ENCODE results near the gene ANKH. TPM values are rescaled to one million over a fixed set of nuclear protein-coding genes. Genes with fewer than 3 reads are reported as not detected.

ANKH gene
- total and polyA plus RNA-seq, 4 donors, result 9.3 to 57.1 (median 37.4) TPM

DNA sequence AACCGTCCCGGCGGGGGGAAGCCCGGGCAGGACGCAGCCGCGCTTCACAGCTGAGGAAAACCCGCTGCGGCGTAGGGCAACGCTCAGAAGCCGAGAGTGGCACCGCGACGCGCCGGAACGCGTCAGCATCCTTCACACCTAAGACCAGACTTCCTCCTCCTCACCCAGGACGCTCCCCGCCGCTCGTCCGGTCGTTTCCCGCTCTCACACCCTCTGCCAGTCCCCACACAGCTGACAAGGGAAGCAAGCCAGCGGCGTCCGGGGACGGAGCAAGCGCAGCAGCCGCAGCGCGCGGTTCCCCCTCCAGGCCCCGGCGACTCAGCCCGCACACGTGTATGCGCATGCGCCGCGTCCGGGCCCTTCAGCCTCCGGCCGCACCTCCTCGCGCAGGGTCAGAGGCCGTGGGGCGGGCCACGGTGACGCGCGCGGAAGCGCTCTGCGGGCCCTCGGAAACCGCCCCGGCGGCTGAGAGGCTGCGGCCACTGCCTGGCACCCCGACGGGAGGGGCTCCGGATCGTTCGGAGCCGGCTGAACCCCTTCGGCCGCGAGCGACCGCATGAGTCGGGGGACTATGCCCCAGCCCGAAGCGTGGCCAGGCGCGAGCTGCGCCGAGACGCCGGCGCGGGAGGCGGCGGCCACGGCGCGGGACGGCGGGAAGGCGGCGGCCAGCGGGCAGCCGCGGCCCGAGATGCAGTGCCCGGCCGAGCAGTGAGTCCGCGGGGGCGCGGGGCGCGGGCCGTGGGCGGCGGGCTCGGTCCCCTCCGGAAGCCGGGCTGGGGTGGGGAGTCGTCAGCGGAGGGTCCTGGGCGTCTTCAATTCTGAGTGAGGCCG, 207.1 kb downstream of the ANKH start, which contains the start of gene OTULIN:
Gene OTULIN, plus strand, starts transcription at position 449 of the 831 bp plus-strand sequence. Its CDS starts 108 bp downstream, at position 557.
- peak; percentile 91 for DNase-seq (ENCODE audit: low spot score)
- peaks cover 15 to 56% (median 31%) of the 10 kb centered on the region in 4 donors for H3K4me1 ChIP-seq (ENCODE audit: control insufficient read depth in 4 of 4, insufficient read depth in 4 of 4, low read length in 3 of 4)
- no peaks in the 10 kb centered on the region for H3K9me3 ChIP-seq (ENCODE audit: control insufficient read depth in 4 of 4, low read length in 3 of 4)
- under 1% methylated on average over 115 of the region's 115 CpGs for WGBS
- TF ChIP-seq EGR1 (IDR thresholded peaks at IDR 0.05; ENCODE audit: low read depth in 2 of 2), result peak in 1 of 2 donors; percentile 34
- no peak for TF ChIP-seq FOXA1 (IDR thresholded peaks at IDR 0.05)
- TF ChIP-seq RXRA (IDR thresholded peaks at IDR 0.05), result peak in 1 of 2 donors; percentile 27
- TF ChIP-seq YY1 (IDR thresholded peaks at IDR 0.05), result peak; percentile 40
- no peak for TF ChIP-seq ZBTB33 (IDR thresholded peaks at IDR 0.05)
- peak in 1 of 2 donors; percentile 60 for TF ChIP-seq GABPA (IDR thresholded peaks at IDR 0.05 in 1 of 2, conservative IDR thresholded peaks at IDR 0.05 in 1 of 2)
- TF ChIP-seq TAF1 (conservative IDR thresholded peaks at IDR 0.05), result peak; percentile 40
- H3K27me3 ChIP-seq (ENCODE audit: control insufficient read depth in 4 of 4, insufficient read depth in 4 of 4, low read length in 3 of 4), result no peaks in the 10 kb centered on the region
- H3K36me3 ChIP-seq (ENCODE audit: control insufficient read depth in 4 of 4, insufficient read depth in 3 of 4, low read depth in 1 of 4, low read length in 3 of 4), result no peaks in the 10 kb centered on the region
- peak within 1 kb of the TSS; percentile 74 to 97 (median 89) for H3K4me3 ChIP-seq (ENCODE audit: low read depth in 1 of 3, low read length in 3 of 3)
- peak within 1 kb of the TSS; percentile 90 to 96 for H3K9ac ChIP-seq (ENCODE audit: low read depth in 1 of 2, low read length in 2 of 2)
- H3K27ac ChIP-seq (ENCODE audit: low read depth in 1 of 2, low read length in 2 of 2), result peak within 1 kb of the TSS; percentile 95 to 97

DNA sequence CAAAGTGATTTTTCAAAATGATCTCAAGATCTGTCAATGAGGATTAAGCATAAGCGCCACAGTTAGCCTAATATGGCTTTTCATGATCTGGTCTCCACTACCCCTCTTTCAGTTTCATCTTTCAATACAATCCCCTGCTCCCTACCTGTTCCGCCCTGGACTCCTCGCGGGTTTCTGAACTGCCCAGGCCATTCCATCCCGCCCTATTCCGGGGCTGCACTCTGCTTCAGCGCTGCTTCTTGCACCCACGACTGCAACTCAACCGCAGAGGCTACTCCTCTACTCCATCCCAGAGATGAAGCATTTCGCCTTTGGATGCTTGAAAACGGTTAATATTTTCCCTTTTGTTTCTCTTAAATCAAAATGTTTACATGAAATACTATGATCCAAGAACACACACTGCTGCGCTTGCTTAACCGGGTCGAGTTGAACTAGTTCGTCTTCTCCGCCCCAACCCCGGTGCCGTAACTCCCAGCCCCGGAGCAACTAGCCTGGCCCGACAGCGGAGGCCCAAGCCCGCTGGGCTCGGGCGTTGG, 207.8 kb downstream of the ANKH start:
- no peaks in the 10 kb centered on the region for H3K27me3 ChIP-seq (ENCODE audit: control insufficient read depth in 4 of 4, insufficient read depth in 4 of 4, low read length in 3 of 4)
- peak overlapping the region; percentile 95 to 97 for H3K27ac ChIP-seq (ENCODE audit: low read depth in 1 of 2, low read length in 2 of 2)
- DNase-seq (ENCODE audit: low spot score), result no peak
- peak overlapping the region; percentile 74 to 97 (median 89) for H3K4me3 ChIP-seq (ENCODE audit: low read depth in 1 of 3, low read length in 3 of 3)
- H3K9ac ChIP-seq (ENCODE audit: low read depth in 1 of 2, low read length in 2 of 2), result peak overlapping the region; percentile 90 to 92
- 2% methylated on average over 24 of the region's 24 CpGs for WGBS
- TF ChIP-seq CTCF (IDR thresholded peaks at IDR 0.05; ENCODE audit: low read depth, low read length, missing input control) (no peak), YY1 (IDR thresholded peaks at IDR 0.05) (peak; percentile 35), ATF3 (IDR thresholded peaks at IDR 0.05) (no peak), HNF4A (conservative IDR thresholded peaks at IDR 0.05) (no peak), HNF4G (IDR thresholded peaks at IDR 0.05) (no peak), SP1 (IDR thresholded peaks at IDR 0.05) (no peak)
- no peaks in the 10 kb centered on the region for H3K9me3 ChIP-seq (ENCODE audit: control insufficient read depth in 4 of 4, low read length in 3 of 4)
- H3K4me1 ChIP-seq (ENCODE audit: control insufficient read depth in 4 of 4, insufficient read depth in 4 of 4, low read length in 3 of 4), result peaks cover 13 to 56% (median 28%) of the 10 kb centered on the region in 4 donors
- no peaks in the 10 kb centered on the region for H3K36me3 ChIP-seq (ENCODE audit: control insufficient read depth in 4 of 4, insufficient read depth in 3 of 4, low read depth in 1 of 4, low read length in 3 of 4)
